ENCODE data around the gene EIF3K. TPM values are rescaled to one million over a fixed set of nuclear protein-coding genes. Genes with fewer than 3 reads are reported as not detected.
A peak's percentile ranks its signal among the peaks of the same experiment; 100 is the strongest.

Gene EIF3K
- total RNA-seq, 4 donors from 2014 or later: 333 to 570 (median 446) TPM

GRCh38 chr19:38665950-38666662 is 47.1 kb downstream of the EIF3K start:
- TF ChIP-seq POLR2AphosphoS5 (IDR thresholded peaks at IDR 0.05): peak; percentile 44 to 76
- no peak for TF ChIP-seq POLR2A (IDR thresholded peaks at IDR 0.05; ENCODE audit: low read depth)
- TF ChIP-seq EP300 (IDR thresholded peaks at IDR 0.05): no peak
- H3K9me3 ChIP-seq: no peaks in the 10 kb centered on the region
- no peaks in the 10 kb centered on the region for H3K27me3 ChIP-seq
- 29% methylated on average over 17 of the region's 19 CpGs for WGBS
- intact Hi-C loops (cut with DNase I): no loop called here
- no peak for DNase-seq (ENCODE audit: extremely low spot score)
- peak overlapping the region in 1 of 4 donors; percentile 19 for H3K4me3 ChIP-seq
- peaks cover 99 to 100% (median 100%) of the 10 kb centered on the region in 4 donors for H3K4me1 ChIP-seq
- peaks cover 0 to 3% (median 0%) of the 10 kb centered on the region in 4 donors for H3K36me3 ChIP-seq
- H3K27ac ChIP-seq (replicated peaks in 1 of 4): peak overlapping the region; percentile 92 to 99 (median 98)

- TF ChIP-seq CTCF (IDR thresholded peaks at IDR 0.05) (no peak), POLR2AphosphoS5 (IDR thresholded peaks at IDR 0.05) (peak; percentile 34 to 50)
- H3K9me3 ChIP-seq: no peaks in the 10 kb centered on the region
- peak overlapping the region; percentile 92 to 99 (median 98) for H3K27ac ChIP-seq (replicated peaks in 1 of 4)
- H3K4me3 ChIP-seq: peak overlapping the region in 1 of 4 donors; percentile 19
- no peak for DNase-seq (ENCODE audit: extremely low spot score)
- H3K4me1 ChIP-seq: peaks cover 94 to 100% (median 100%) of the 10 kb centered on the region in 4 donors
- WGBS: 31% methylated on average over 10 of the region's 10 CpGs
- H3K27me3 ChIP-seq: no peaks in the 10 kb centered on the region
- H3K36me3 ChIP-seq: no peaks in the 10 kb centered on the region
- intact Hi-C loops (cut with DNase I): no loop called here
Observed at GRCh38 chr19:38666663-38667511, 47.9 kb downstream of the EIF3K start.

- H3K36me3 ChIP-seq: no peaks in the 10 kb centered on the region
- H3K9me3 ChIP-seq: no peaks in the 10 kb centered on the region
- no peak overlapping the region for H3K4me3 ChIP-seq
- WGBS: 14% methylated on average over 8 of the region's 8 CpGs
- H3K4me1 ChIP-seq: peaks cover 94 to 100% (median 100%) of the 10 kb centered on the region in 4 donors
- H3K27me3 ChIP-seq: no peaks in the 10 kb centered on the region
- intact Hi-C loops (cut with DNase I): no loop called here
- H3K27ac ChIP-seq (replicated peaks in 1 of 4): peak overlapping the region; percentile 92 to 99 (median 98)
- no peak for DNase-seq (ENCODE audit: extremely low spot score)
- TF ChIP-seq CTCF (IDR thresholded peaks at IDR 0.05) (no peak), POLR2AphosphoS5 (IDR thresholded peaks at IDR 0.05) (peak in 1 of 2 donors; percentile 79), POLR2A (IDR thresholded peaks at IDR 0.05; ENCODE audit: low read depth) (no peak)
Observed at GRCh38 chr19:38667661-38668171, 48.7 kb downstream of the EIF3K start.

- 64% methylated on average over 5 of the region's 5 CpGs for WGBS
- Histone ChIP-seq H3K27me3 (no peaks in the 10 kb centered on the region), H3K36me3 (no peaks in the 10 kb centered on the region), H3K9me3 (no peaks in the 10 kb centered on the region), H3K4me1 (peaks cover 90 to 97% (median 95%) of the 10 kb centered on the region in 4 donors), H3K27ac (replicated peaks in 1 of 4) (peak overlapping the region; percentile 92 to 99 (median 98)), H3K4me3 (no peak overlapping the region)
- no peak for DNase-seq (ENCODE audit: extremely low spot score)
- intact Hi-C loops (cut with DNase I): no loop called here
- TF ChIP-seq POLR2A (IDR thresholded peaks at IDR 0.05; ENCODE audit: low read depth) (no peak), POLR2AphosphoS5 (IDR thresholded peaks at IDR 0.05) (no peak), CTCF (IDR thresholded peaks at IDR 0.05) (no peak), EP300 (IDR thresholded peaks at IDR 0.05) (no peak)
Observed at GRCh38 chr19:38669552-38669951, 50.6 kb downstream of the EIF3K start.

- Histone ChIP-seq H3K4me1 (peaks cover 90 to 97% (median 95%) of the 10 kb centered on the region in 4 donors), H3K36me3 (no peaks in the 10 kb centered on the region), H3K9me3 (no peaks in the 10 kb centered on the region), H3K4me3 (no peak overlapping the region), H3K27me3 (no peaks in the 10 kb centered on the region), H3K27ac (replicated peaks in 1 of 4) (peak overlapping the region; percentile 92 to 99 (median 98))
- TF ChIP-seq CTCF (IDR thresholded peaks at IDR 0.05): no peak
- no peak for TF ChIP-seq EP300 (IDR thresholded peaks at IDR 0.05)
- TF ChIP-seq POLR2A (IDR thresholded peaks at IDR 0.05; ENCODE audit: low read depth): no peak
- TF ChIP-seq POLR2AphosphoS5 (IDR thresholded peaks at IDR 0.05): no peak
- DNase-seq (ENCODE audit: extremely low spot score): no peak
- WGBS: 65% methylated on average over 3 of the region's 3 CpGs
- intact Hi-C loops (cut with DNase I): no loop called here
Observed at GRCh38 chr19:38670921-38671398, 52.0 kb downstream of the EIF3K start.

Measured in esophagus muscularis mucosa (tissue), 4 donors.